NCI-H69 (cell line): ENCODE data around the gene RFX3.

Source experiments
- DNase-seq: peaks from one replicate; lab custom pipeline; 2025; lab: John Stamatoyannopoulos, UW

The RFX3 gene

GRCh38 chr9:3477236-3477834 is 48.5 kb downstream of the RFX3 start:
- DNase-seq, result no peak

GRCh38 chr9:3475300-3476020 is 50.3 kb downstream of the RFX3 start:
- no peak for DNase-seq

DNA sequence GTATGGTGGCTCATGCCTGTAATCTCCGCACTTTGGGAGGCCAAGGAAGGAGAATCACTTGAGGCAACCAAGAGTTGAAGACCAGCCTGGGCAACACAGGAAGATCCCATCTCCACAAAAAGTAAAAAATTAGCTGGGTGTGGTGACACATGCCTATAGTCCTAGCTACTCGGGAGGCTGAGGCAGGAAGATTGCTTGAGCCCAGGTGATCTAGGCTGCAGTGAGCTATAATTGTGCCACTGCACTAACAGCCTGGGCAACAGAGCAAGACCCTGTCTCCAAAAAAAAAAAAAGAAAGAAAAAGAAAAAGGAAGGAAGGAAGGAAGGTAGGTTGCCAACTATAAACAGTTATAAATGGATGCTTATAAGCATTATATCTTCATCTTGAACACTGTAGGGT is 51.0 kb downstream of the RFX3 start:
- DNase-seq, result no peak

DNA sequence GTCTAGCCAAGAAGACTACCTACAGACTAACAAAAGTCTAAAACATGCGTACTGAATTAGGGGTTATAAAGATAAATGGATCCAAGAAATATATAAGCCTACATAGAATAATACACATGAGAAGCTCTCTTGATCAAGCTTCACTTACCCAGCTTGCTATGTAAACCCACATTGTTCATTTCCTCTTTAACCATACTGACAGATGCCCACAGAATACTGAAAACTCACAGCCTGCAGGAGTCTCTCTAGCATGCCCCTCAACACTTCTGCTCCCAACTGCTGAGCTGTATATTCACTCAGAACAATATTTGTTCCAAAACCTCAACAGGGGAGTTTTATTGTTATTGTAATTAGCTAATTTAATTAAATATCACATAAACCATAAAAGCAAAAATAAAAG is 52.4 kb downstream of the RFX3 start:
- DNase-seq, result peak; percentile 79

- DNase-seq, result peak; percentile 44
Observed at GRCh38 chr9:3471883-3472282, 53.9 kb downstream of the RFX3 start.

GRCh38 chr9:3468421-3469205 is 57.2 kb downstream of the RFX3 start:
- peak; percentile 97 for DNase-seq

DNA sequence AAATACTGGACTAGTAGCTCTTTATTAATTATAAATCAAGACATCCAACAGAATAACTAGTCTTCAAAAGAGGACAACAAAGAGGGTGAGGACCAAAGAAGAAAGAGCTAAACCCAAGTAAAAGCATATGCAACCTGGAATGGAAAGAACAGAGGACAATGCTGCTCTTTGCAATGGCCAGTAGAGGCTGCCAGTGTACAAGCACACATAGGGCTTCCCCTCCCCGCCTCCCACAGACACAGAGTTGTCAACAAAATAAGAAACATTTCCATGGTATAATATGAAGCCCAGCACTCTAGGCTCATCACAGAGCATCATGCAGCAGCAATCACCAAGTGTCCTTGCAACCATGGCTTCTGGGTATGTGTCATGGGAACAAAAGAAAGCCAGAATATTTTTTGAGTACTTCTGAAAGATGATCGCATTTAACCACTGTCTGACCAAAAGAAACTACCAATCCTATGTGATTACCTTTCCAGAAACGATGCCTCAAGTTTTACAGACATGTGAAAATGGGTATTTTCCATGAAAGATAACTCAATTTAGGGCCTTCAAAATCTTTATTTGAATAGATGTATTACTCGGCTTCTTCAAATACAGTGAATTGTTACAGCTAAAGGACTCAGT is 58.1 kb downstream of the RFX3 start:
- peak; percentile 95 for DNase-seq

DNA sequence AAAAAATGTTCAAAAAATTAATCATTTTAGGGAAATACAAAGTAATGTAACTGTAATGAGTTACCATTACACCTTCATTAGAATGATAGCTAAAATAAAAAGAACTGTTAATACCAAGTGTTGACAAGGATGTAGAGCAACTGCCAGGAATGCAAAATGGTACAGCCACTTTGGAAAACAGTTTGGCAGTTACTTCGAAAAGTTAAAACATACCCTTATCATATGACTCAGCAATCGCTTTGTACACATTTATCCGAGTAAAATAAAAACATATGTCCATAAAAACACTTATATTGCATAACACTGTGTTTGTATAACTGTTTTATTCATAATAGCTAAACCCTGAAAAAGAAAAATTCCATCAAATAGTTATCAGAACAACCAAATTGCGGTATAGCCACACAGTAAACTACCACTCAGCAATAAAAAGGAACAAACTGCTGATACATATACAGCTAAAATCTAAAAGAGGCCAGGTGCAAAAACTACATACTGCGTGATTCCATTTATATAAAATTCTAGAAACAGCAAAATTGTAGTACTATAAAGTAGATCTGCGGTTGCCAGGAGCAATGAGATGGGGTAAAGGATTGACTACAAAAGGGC is 61.7 kb downstream of the RFX3 start:
- DNase-seq, result no peak

DNA sequence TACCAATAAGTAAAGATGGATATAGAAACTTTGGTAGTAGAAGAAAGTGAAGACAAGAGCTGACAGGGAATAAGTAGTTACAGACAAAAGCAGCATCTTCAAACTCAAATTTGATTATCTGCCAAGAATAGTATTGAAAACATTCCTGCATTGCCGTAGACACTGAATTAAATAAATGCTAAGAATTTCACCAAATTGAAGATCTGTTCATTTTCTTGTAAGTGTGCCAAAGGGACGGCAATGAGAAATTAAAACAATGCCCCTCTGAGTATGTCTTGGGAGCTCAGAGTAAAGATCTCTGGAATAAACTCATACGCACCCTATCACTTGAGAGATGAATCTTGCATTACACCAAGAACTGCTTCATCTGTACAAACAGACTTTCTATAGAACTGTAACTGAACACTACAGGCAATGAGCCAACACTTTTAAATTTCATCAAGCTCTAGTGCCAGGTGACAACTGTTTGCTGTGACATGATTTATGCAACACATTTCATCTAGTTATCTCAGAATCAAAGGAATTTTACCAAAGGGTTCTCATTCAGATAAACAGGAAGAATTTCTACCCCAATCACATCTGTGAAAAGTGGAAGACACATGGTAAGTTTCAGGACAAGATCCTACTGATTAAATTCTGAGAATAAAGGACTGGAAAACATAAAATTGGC is 66.9 kb downstream of the RFX3 start:
- DNase-seq, result peak; percentile 95

- DNase-seq, result no peak
Observed at GRCh38 chr9:3457175-3457574, 68.6 kb downstream of the RFX3 start.

- DNase-seq, result no peak
Observed at GRCh38 chr9:3455717-3456116, 70.1 kb downstream of the RFX3 start.

GRCh38 chr9:3455094-3455493 is 70.7 kb downstream of the RFX3 start:
- no peak for DNase-seq

GRCh38 chr9:3451956-3452355 is 73.8 kb downstream of the RFX3 start:
- DNase-seq, result no peak

DNA sequence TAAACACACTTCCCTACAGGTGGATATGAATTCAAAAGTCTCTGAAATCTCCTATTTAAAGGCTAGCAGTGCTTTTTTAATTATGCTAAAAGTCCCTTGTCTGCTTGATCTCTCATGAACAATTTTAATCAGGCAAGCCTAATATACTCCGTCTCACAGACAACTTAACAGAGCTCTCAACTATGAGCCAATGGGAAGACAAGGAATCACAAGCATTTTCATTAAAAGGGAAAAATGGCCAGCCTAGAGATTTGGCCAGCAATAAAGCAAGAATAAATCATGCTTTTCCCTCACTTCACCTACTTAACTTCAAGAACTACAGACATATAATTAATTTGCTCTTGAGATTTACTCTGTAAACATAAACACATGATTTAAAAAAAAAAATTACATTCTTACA is 78.0 kb downstream of the RFX3 start:
- peak; percentile 45 for DNase-seq

GRCh38 chr9:3447143-3447542 is 78.7 kb downstream of the RFX3 start:
- peak; percentile 64 for DNase-seq

DNA sequence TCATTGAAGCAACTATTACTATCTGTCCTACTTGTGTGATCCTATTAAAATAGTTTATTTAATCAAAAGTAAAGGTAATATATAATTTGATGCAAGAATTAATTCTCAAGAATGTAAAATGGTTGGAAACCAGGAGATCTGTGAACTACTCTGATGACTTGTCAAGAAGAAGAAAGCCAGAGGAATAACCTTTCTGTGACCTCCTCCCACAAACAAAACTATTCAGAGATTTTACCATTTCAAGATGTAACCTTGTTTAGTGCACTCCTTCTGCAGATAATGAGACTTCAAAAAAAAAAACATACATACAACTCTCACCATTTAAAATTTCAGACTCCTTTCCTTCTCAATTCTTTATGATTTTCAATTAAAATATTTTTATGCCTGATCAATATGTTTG is 79.5 kb downstream of the RFX3 start:
- no peak for DNase-seq

DNA sequence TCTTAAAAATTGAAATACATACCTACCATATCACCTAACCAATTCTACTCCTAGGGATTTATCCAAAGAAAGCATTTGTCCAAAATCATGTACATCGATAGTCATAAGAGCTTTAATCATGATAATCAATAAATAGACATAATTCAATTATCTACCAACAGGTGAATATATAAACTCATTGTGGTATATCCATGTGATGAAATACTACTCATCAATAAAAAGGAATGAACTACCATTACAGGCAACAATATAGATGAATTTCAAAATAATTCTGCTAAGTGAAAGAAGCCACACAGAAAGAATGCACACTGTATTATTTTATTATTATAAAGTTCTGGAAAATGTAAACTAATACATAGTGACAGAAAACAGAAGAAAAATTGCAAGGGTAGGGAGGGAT is 81.8 kb downstream of the RFX3 start:
- no peak for DNase-seq

GRCh38 chr9:3441197-3441816 is 84.5 kb downstream of the RFX3 start:
- peak; percentile 79 for DNase-seq

- DNase-seq, result peak; percentile 90
Observed at GRCh38 chr9:3436629-3437420, 89.0 kb downstream of the RFX3 start.

GRCh38 chr9:3435732-3436131 is 90.1 kb downstream of the RFX3 start:
- DNase-seq, result peak; percentile 44
